ENCODE data around the gene LEUTX. TPM values are rescaled to one million over a fixed set of nuclear protein-coding genes. Genes with fewer than 3 reads are reported as not detected.

LEUTX gene
- total RNA-seq, 1 donor from 2014 or later: not detected

GRCh38 chr19:39736088-39736487, 42.6 kb upstream of the LEUTX start:
- no peak for DNase-seq (ENCODE audit: low spot score)
- Mint-ChIP-seq H3K27ac (ENCODE audit: unreplicated experiment) (no peak overlapping the region), H3K36me3 (ENCODE audit: low read depth, unreplicated experiment) (no peaks in the 10 kb centered on the region), H3K9me3 (ENCODE audit: unreplicated experiment) (no peaks in the 10 kb centered on the region), H3K4me3 (ENCODE audit: unreplicated experiment) (no peak overlapping the region), H3K27me3 (ENCODE audit: unreplicated experiment) (no peaks in the 10 kb centered on the region), H3K4me1 (ENCODE audit: unreplicated experiment) (no peaks in the 10 kb centered on the region)
- no peak for TF ChIP-seq CTCF (IDR thresholded peaks at IDR 0.05; ENCODE audit: unreplicated experiment)

- Mint-ChIP-seq H3K9me3 (ENCODE audit: unreplicated experiment) (no peaks in the 10 kb centered on the region), H3K36me3 (ENCODE audit: low read depth, unreplicated experiment) (no peaks in the 10 kb centered on the region), H3K27me3 (ENCODE audit: unreplicated experiment) (no peaks in the 10 kb centered on the region), H3K4me3 (ENCODE audit: unreplicated experiment) (no peak overlapping the region), H3K27ac (ENCODE audit: unreplicated experiment) (no peak overlapping the region), H3K4me1 (ENCODE audit: unreplicated experiment) (no peaks in the 10 kb centered on the region)
- no peak for DNase-seq (ENCODE audit: low spot score)
- TF ChIP-seq CTCF (IDR thresholded peaks at IDR 0.05; ENCODE audit: unreplicated experiment): no peak
These were observed 41.3 kb upstream of the LEUTX start for GRCh38 chr19:39737351-39737750.

GRCh38 chr19:39737891-39738290, 40.8 kb upstream of the LEUTX start, which contains the start of gene CLC:
Gene CLC, minus strand, starts transcription at chr19:39738029. Its CDS starts 77 bp downstream, at chr19:39737952.
- no peak within 1 kb of the TSS for H3K27ac Mint-ChIP-seq (ENCODE audit: unreplicated experiment)
- TF ChIP-seq CTCF (IDR thresholded peaks at IDR 0.05; ENCODE audit: unreplicated experiment): no peak
- H3K4me3 Mint-ChIP-seq (ENCODE audit: unreplicated experiment): no peak within 1 kb of the TSS
- no peaks in the 10 kb centered on the region for H3K9me3 Mint-ChIP-seq (ENCODE audit: unreplicated experiment)
- H3K36me3 Mint-ChIP-seq (ENCODE audit: low read depth, unreplicated experiment): no peaks in the 10 kb centered on the region
- H3K27me3 Mint-ChIP-seq (ENCODE audit: unreplicated experiment): no peaks in the 10 kb centered on the region
- no peak for DNase-seq (ENCODE audit: low spot score)
- H3K4me1 Mint-ChIP-seq (ENCODE audit: unreplicated experiment): no peaks in the 10 kb centered on the region

GRCh38 chr19:39738814-39739213, 39.8 kb upstream of the LEUTX start:
- no peaks in the 10 kb centered on the region for H3K4me1 Mint-ChIP-seq (ENCODE audit: unreplicated experiment)
- no peaks in the 10 kb centered on the region for H3K9me3 Mint-ChIP-seq (ENCODE audit: unreplicated experiment)
- no peak overlapping the region for H3K27ac Mint-ChIP-seq (ENCODE audit: unreplicated experiment)
- no peaks in the 10 kb centered on the region for H3K27me3 Mint-ChIP-seq (ENCODE audit: unreplicated experiment)
- no peak for DNase-seq (ENCODE audit: low spot score)
- no peak for TF ChIP-seq CTCF (IDR thresholded peaks at IDR 0.05; ENCODE audit: unreplicated experiment)
- H3K36me3 Mint-ChIP-seq (ENCODE audit: low read depth, unreplicated experiment): no peaks in the 10 kb centered on the region
- H3K4me3 Mint-ChIP-seq (ENCODE audit: unreplicated experiment): no peak overlapping the region

- Mint-ChIP-seq H3K4me1 (ENCODE audit: unreplicated experiment) (no peaks in the 10 kb centered on the region), H3K27me3 (ENCODE audit: unreplicated experiment) (no peaks in the 10 kb centered on the region), H3K9me3 (ENCODE audit: unreplicated experiment) (no peaks in the 10 kb centered on the region), H3K27ac (ENCODE audit: unreplicated experiment) (no peak overlapping the region), H3K4me3 (ENCODE audit: unreplicated experiment) (no peak overlapping the region), H3K36me3 (ENCODE audit: low read depth, unreplicated experiment) (no peaks in the 10 kb centered on the region)
- no peak for TF ChIP-seq CTCF (IDR thresholded peaks at IDR 0.05; ENCODE audit: unreplicated experiment)
- no peak for DNase-seq (ENCODE audit: low spot score)
These were observed 38.3 kb upstream of the LEUTX start for GRCh38 chr19:39740395-39740794.

All from endothelial cell (in vitro differentiated cells).